ENCODE measurements around the gene MYLK3. TPM values are rescaled to one million over a fixed set of nuclear protein-coding genes. Genes with fewer than 3 reads are reported as not detected.
A peak's percentile ranks its signal among the peaks of the same experiment; 100 is the strongest.

Gene MYLK3
- total RNA-seq, 1 donor from 2014 or later, result 0.33 TPM

DNA sequence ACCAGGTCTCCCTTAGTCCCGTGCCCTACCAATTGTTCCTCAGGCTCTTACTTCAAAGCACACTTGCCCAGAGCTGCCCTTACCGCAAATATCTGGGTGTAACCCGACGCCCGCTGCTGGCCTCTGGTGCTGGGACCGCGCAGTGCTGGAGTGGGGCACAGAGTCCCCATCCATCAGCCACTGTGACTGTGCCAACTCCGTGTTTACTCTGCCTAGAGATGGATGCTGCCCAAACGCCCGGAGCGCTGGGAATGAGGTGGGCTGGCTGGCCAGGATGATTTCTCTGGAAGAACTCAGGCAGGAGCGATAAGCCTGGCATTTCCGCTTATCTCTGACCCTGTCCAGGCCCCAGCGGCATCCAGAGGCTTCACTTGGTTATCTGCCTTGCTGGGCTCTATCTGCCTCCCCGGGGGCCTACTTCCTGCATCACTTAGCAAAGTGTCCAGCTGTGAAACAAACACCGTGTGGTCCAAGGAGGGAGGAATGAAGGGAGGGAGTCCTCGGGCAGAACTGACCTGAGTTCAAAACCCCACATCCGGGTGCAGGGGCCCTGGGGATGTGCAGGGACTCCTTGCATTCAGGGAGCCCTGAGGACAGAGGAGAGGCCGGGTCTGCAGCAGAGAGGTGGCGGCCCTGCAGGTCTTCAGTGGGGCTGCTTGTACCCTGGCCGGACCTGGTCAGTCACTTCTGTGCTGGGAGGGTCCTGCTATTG lies 9.4 kb upstream of the MYLK3 start:
- H3K9me3 Mint-ChIP-seq, result no peaks in the 10 kb centered on the region
- H3K27ac Mint-ChIP-seq (ENCODE audit: unreplicated experiment), result no peak overlapping the region
- TF ChIP-seq, protein P1, sequence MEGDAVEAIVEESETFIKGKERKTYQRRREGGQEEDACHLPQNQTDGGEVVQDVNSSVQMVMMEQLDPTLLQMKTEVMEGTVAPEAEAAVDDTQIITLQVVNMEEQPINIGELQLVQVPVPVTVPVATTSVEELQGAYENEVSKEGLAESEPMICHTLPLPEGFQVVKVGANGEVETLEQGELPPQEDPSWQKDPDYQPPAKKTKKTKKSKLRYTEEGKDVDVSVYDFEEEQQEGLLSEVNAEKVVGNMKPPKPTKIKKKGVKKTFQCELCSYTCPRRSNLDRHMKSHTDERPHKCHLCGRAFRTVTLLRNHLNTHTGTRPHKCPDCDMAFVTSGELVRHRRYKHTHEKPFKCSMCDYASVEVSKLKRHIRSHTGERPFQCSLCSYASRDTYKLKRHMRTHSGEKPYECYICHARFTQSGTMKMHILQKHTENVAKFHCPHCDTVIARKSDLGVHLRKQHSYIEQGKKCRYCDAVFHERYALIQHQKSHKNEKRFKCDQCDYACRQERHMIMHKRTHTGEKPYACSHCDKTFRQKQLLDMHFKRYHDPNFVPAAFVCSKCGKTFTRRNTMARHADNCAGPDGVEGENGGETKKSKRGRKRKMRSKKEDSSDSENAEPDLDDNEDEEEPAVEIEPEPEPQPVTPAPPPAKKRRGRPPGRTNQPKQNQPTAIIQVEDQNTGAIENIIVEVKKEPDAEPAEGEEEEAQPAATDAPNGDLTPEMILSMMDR (conservative IDR thresholded peaks at IDR 0.05), result no peak

DNA sequence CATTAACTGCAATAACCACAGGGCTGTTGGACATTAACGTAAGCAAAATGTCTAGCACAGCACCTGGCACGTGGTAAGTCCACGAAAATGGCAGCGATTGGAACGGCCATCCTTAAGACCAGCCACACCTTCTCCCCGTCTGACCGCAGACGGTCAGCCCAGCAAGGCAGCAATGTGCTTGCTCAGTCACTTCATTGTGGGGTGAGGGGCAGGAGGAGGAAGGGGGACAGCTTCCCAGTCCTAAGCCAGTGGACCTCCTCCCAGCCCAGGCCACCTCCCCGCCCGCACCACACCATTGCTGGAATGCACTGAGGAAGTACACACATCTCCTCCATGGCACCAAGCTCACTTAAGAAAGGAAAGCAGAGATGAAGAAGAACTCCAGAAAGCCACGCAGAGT lies 8.6 kb upstream of the MYLK3 start:
- DNase-seq (ENCODE audit: low read depth, low spot score), result no peak
- H3K36me3 Mint-ChIP-seq (ENCODE audit: low read depth), result no peaks in the 10 kb centered on the region
- no peaks in the 10 kb centered on the region for H3K27me3 Mint-ChIP-seq (ENCODE audit: low read depth)
- no peak overlapping the region for H3K27ac Mint-ChIP-seq (ENCODE audit: unreplicated experiment)
- TF ChIP-seq, protein P1 (conservative IDR thresholded peaks at IDR 0.05), result no peak
- H3K4me3 Mint-ChIP-seq, result no peak overlapping the region
- peaks cover 19% of the 10 kb centered on the region for H3K4me1 Mint-ChIP-seq
- no peaks in the 10 kb centered on the region for H3K9me3 Mint-ChIP-seq

More for the DNA sequence above, 9.4 kb upstream of the MYLK3 start:
- no peaks in the 10 kb centered on the region for H3K27me3 Mint-ChIP-seq (ENCODE audit: low read depth)
- H3K4me3 Mint-ChIP-seq, result no peak overlapping the region
- DNase-seq (ENCODE audit: low read depth, low spot score), result no peak
- no peaks in the 10 kb centered on the region for H3K36me3 Mint-ChIP-seq (ENCODE audit: low read depth)
- peaks cover 20% of the 10 kb centered on the region for H3K4me1 Mint-ChIP-seq

DNA sequence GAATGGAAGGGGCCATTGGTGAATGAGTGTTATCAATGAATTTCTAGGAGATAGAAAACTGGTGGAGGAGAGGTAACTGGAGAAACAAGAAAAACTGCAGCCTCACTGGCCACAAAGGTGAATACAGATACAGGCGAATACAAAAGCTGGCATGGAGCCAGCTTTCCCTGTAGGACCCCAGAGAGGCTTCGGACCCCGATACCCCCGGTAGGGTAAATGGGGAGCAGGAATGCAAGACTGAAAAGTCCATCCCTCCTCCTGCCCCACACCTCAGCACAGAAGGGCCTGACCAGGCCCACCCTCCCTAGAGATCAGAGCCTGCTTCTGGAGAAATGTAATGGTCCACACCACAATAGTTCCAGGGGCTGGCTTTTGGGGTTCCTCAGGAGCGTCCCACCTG lies 4.9 kb upstream of the MYLK3 start:
- Mint-ChIP-seq H3K4me3 (no peak overlapping the region), H3K27ac (ENCODE audit: unreplicated experiment) (no peak overlapping the region), H3K4me1 (peaks cover 29% of the 10 kb centered on the region), H3K36me3 (ENCODE audit: low read depth) (no peaks in the 10 kb centered on the region), H3K9me3 (no peaks in the 10 kb centered on the region), H3K27me3 (ENCODE audit: low read depth) (no peaks in the 10 kb centered on the region)
- DNase-seq (ENCODE audit: low read depth, low spot score), result no peak
- TF ChIP-seq, protein P1 (conservative IDR thresholded peaks at IDR 0.05), result no peak

DNA sequence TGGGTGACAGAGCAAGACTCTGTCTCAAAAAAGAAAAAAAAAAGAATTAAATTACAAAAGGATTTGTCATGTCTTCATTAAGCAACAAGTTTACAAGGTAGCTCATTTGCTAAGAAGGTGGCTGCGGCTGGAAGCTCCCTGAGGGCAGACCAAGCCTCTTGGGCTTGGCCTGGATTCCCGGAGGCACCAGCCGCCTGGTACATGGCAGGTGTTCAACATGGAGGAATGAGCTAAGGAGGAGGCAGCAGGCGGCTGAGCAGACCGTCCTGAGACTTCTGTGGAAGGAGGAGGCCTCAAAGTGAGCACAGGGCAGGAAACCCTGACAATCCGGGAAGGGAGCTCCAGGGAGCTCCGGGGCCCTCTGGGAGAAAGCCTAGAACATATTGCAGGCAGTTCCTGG lies 3.2 kb upstream of the MYLK3 start:
- H3K36me3 Mint-ChIP-seq (ENCODE audit: low read depth), result no peaks in the 10 kb centered on the region
- no peaks in the 10 kb centered on the region for H3K27me3 Mint-ChIP-seq (ENCODE audit: low read depth)
- no peak for DNase-seq (ENCODE audit: low read depth, low spot score)
- no peak overlapping the region for H3K4me3 Mint-ChIP-seq
- H3K9me3 Mint-ChIP-seq, result no peaks in the 10 kb centered on the region
- TF ChIP-seq, protein P1 (conservative IDR thresholded peaks at IDR 0.05), result no peak
- H3K27ac Mint-ChIP-seq (ENCODE audit: unreplicated experiment), result peak overlapping the region; percentile 27
- peaks cover 26% of the 10 kb centered on the region for H3K4me1 Mint-ChIP-seq

DNA sequence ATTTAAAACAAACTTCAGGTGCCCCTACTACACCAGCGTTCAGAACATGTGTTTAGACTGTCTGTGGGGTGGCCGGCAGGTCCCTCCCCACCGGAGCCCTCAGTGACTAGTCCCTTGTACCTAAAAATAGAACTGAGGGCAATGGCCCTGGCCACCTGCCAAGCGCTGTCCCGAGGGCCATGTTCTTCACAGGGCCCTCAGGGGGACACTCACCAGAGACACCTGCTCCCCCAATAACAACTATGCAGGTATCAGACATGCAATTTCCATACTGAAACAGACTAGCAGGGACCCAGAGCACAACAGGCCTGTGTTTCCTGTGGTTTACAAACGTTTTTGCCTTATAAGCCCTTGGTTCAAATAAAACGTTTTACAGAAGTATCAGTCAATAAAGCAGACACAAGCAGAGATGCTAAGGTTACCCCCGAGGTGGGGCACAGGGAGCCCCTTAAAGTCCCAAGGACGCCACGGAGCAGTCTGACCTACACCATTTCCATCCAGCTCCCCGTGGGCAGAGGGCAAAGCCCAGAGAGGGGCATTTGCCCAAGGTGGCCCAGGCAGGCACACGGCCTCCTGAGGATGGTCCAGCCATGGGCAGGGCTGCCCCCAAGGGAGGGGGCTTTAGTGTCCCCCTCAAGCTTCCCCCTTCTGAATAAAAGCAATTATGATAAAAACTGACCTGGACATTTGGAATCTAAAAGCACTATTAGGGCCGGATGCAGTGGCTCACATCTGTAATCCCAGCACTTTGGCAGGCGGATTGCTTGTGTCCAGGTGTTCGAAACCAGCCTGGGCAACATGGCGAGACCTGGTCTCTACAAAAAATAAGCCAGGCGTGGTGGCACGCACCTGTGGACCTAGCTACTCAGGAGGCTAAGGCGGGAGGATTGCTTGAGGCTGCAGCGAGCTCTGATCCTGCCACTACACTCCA lies 896 bp upstream of the MYLK3 start:
- no peaks in the 10 kb centered on the region for H3K27me3 Mint-ChIP-seq (ENCODE audit: low read depth)
- H3K36me3 Mint-ChIP-seq (ENCODE audit: low read depth), result no peaks in the 10 kb centered on the region
- no peak overlapping the region for H3K27ac Mint-ChIP-seq (ENCODE audit: unreplicated experiment)
- DNase-seq (ENCODE audit: low read depth, low spot score), result no peak
- peaks cover 37% of the 10 kb centered on the region for H3K4me1 Mint-ChIP-seq
- no peak overlapping the region for H3K4me3 Mint-ChIP-seq
- H3K9me3 Mint-ChIP-seq, result no peaks in the 10 kb centered on the region
- TF ChIP-seq, protein P1 (conservative IDR thresholded peaks at IDR 0.05), result no peak
